B cell (primary cell): ENCODE measurements around the gene NAA60. TPM values are rescaled to one million over a fixed set of nuclear protein-coding genes. Genes with fewer than 3 reads are reported as not detected.

Source experiments
- ATAC-seq: fragments of 200-7000 bp; cut with Tn5 transposase; one replicate; pipeline ENCODE4 v1.10.0; 2021; ENCODE audit warnings: low read depth, mild to moderate bottlenecking, moderate number of reproducible peaks, moderate library complexity
- CTCF ChIA-PET: fragments of 350-600 bp; sonication (Branson Sonifier 250); formaldehyde crosslinking; loops from one replicate; lab custom pipeline; 2021; ENCODE audit warnings: antibody characterized with exemption, inconsistent platforms; lab: Charles Lee
- POLR2A ChIA-PET: fragments of 350-600 bp; sonication (Branson Sonifier 250); formaldehyde crosslinking; loops from one replicate; lab custom pipeline; 2021; ENCODE audit warnings: antibody characterized with exemption; lab: Charles Lee
- DNase-seq: peaks from one replicate; pipeline ENCODE4 v3.0.0; 2013
- H2AFZ ChIP-seq: 2 replicates; pipeline ENCODE4 v1.6.1; 2012; ENCODE audit warnings: mild to moderate bottlenecking, low read depth, low read length; ENCODE audit not compliant: insufficient read depth, poor library complexity, severe bottlenecking
- H3K27ac ChIP-seq, 2 donors: 1 replicate in 1 of 2; 2 replicates in 1 of 2; pipeline ENCODE4 v1.5.1; 2012 to 2013; ENCODE audit warnings: low read length in 2 of 2, mild to moderate bottlenecking in 2 of 2, moderate library complexity in 1 of 2
- H3K27me3 ChIP-seq, 4 experiments: fragments of 200-600 bp in 1 of 4; sonication (generic) in 1 of 4; replicated peaks in 1 of 4; 1 replicate in 2 of 4; 2 replicates in 2 of 4; pipeline versions ENCODE4 v1.6.1 to v1.7.0; 2013 to 2016; ENCODE audit warnings: low read length in 3 of 4, mild to moderate bottlenecking in 2 of 4, mixed read lengths in 1 of 4, moderate library complexity in 1 of 4; ENCODE audit not compliant: insufficient read depth in 4 of 4, control insufficient read depth in 3 of 4; ENCODE audit errors: control extremely low read depth in 1 of 4
- H3K36me3 ChIP-seq, 2 experiments: replicated peaks in 1 of 2; 1 replicate in 1 of 2; 2 replicates in 1 of 2; pipeline versions ENCODE4 v1.6.1 to v1.7.1; 2013; ENCODE audit warnings: low read length in 1 of 2; ENCODE audit not compliant: insufficient read depth in 2 of 2, control insufficient read depth in 1 of 2; ENCODE audit errors: control extremely low read depth in 1 of 2, extremely low read depth in 1 of 2
- H3K4me1 ChIP-seq, 2 donors: fragments of 200-600 bp in 1 of 2; sonication (generic) in 1 of 2; 1 replicate in 1 of 2; 2 replicates in 1 of 2; pipeline versions ENCODE4 v1.5.1 to v1.6.1; 2013 to 2017; ENCODE audit warnings: low read length in 2 of 2; ENCODE audit not compliant: control insufficient read depth in 2 of 2, insufficient read depth in 2 of 2
- H3K4me2 ChIP-seq: replicated peaks from 2 replicates; pipeline ENCODE3; 2012; ENCODE audit warnings: mild to moderate bottlenecking, low read depth, low read length; ENCODE audit not compliant: poor library complexity, severe bottlenecking
- H3K4me3 ChIP-seq, 5 experiments: fragments of 200-600 bp in 1 of 5; sonication (generic) in 1 of 5; 1 replicate in 3 of 5; 2 replicates in 2 of 5; pipeline versions ENCODE4 v1.5.1 to v1.7.0; 2011 to 2016; ENCODE audit warnings: low read length in 4 of 5, mild to moderate bottlenecking in 4 of 5, low read depth in 2 of 5, control low read depth in 1 of 5, moderate library complexity in 1 of 5; ENCODE audit not compliant: insufficient read depth in 1 of 5; ENCODE audit errors: control extremely low read depth in 1 of 5, extremely low read depth in 1 of 5
- H3K79me2 ChIP-seq: fragments of 200-600 bp; sonication (generic); one replicate; pipeline ENCODE4 v1.6.0; 2016; ENCODE audit warnings: low read length; ENCODE audit not compliant: control insufficient read depth, insufficient read depth
- H3K9ac ChIP-seq: fragments of 200-600 bp; sonication (generic); 2 replicates; pipeline ENCODE4 v1.6.1; 2017; ENCODE audit warnings: mild to moderate bottlenecking, low read length, moderate library complexity
- H3K9me3 ChIP-seq, 3 donors: one replicate each; pipeline versions ENCODE4 v1.6.1 to v1.7.1; 2013; ENCODE audit warnings: low read length in 2 of 3; ENCODE audit not compliant: control insufficient read depth in 2 of 3, insufficient read depth in 1 of 3; ENCODE audit errors: control extremely low read depth in 1 of 3
- H4K20me1 ChIP-seq: 2 replicates; pipeline ENCODE4 v1.6.0; 2012; ENCODE audit warnings: mild to moderate bottlenecking, low read length; ENCODE audit not compliant: insufficient read depth, control insufficient read depth, poor library complexity, severe bottlenecking
- H3K27ac Mint-ChIP-seq: one replicate; pipeline ENCODE4 v1.8.0; 2021; ENCODE audit warnings: mixed read lengths
- H3K27me3 Mint-ChIP-seq: one replicate; pipeline ENCODE4 v1.8.0; 2021; ENCODE audit warnings: mixed read lengths
- H3K4me1 Mint-ChIP-seq: one replicate; pipeline ENCODE4 v1.8.0; 2021; ENCODE audit warnings: mixed read lengths
- H3K4me3 Mint-ChIP-seq: one replicate; pipeline ENCODE4 v1.8.0; 2021; ENCODE audit warnings: mixed read lengths
- H3K9me3 Mint-ChIP-seq: one replicate; pipeline ENCODE4 v1.8.0; 2022; ENCODE audit warnings: mixed read lengths; ENCODE audit not compliant: insufficient read depth
- EZH2 ChIP-seq: IDR thresholded peaks from 2 replicates; pipeline ENCODE4 v1.6.1; 2012; ENCODE audit warnings: borderline replicate concordance, low read depth, mild to moderate bottlenecking, moderate library complexity, low read length; ENCODE audit not compliant: insufficient read depth, poor library complexity, severe bottlenecking
- WGBS: methylation state at CpG from one replicate; pipeline ENCODE4 v1.1.5; 2013; ENCODE audit warnings: missing lambda C conversion rate; ENCODE audit not compliant: insufficient coverage; 5-methylcytosine and 5-hydroxymethylcytosine counted together
- intact Hi-C: fragments of 100-400 bp; cut with micrococcal nuclease; formaldehyde crosslinking; loops from one replicate; pipeline ENCODE4 v1.10.0; 2022
- polyA plus RNA-seq: library from polyadenylated mRNA; depleted of rRNA; stranded (reverse); fragments of >200 nt; gene quantifications from 2 replicates; pipeline ENCODE4 v1.2.3, GENCODE V29; 2012
- total RNA-seq, 2 donors: library from RNA; stranded (reverse); fragments of 120-200 nt in 1 of 2; gene quantifications; 1 replicate in 1 of 2; 2 replicates in 1 of 2; pipeline versions ENCODE4 v1.2.3 to v1.2.4, GENCODE V29; 2013 to 2022
- TF ChIP-seq, protein P1 (sequence below): fragments of 200-600 bp; IDR thresholded peaks from one replicate; pipeline ENCODE4 v1.8.0; 2022; ENCODE audit warnings: antibody characterized with exemption, mild to moderate bottlenecking

Gene NAA60
- total and polyA plus RNA-seq, 2 donors (not counting 1 experiment from before 2014, with no cell fraction given) = 50.9 to 54.3 TPM

DNA sequence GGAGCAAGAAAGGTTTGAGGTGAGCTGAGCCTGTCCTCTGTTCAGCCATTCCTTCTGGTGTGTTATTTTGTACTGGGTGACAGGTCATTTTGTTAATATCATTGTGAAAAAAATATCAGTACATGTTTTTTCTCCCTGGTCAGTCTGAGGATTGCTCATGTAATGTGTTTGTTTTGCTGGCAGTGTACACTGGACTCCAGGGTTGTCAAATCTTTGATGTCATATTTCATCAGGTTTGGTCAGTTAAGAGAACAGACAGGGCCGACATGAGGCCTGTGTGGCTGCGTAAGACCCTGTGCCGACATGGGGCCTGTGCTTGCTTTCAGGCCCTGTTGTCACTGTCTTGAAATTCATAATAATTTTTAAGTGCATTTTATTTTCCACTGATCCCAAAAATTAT lies 79.8 kb downstream of the NAA60 start:
- Histone ChIP-seq H3K27me3 (no peaks in the 10 kb centered on the region), H4K20me1 (no peaks in the 10 kb centered on the region), H3K4me2 (no peak overlapping the region), H3K79me2 (no peaks in the 10 kb centered on the region), H2AFZ (no peak overlapping the region), H3K9ac (no peak overlapping the region), H3K4me1 (peaks cover 0 to 5% of the 10 kb centered on the region in 2 donors), H3K4me3 (no peak overlapping the region), H3K9me3 (no peaks in the 10 kb centered on the region), H3K36me3 (peaks cover 0 to 10% of the 10 kb centered on the region in 2 experiments), H3K27ac (no peak overlapping the region)
- POLR2A ChIA-PET = interaction anchor here (0.6 kb wide), 1 partner anchor 23 kb away, joined by 7 read pairs; no protein-coding TSS in a partner anchor
- ATAC-seq (no peak), DNase-seq (no peak)
- Mint-ChIP-seq H3K9me3 (no peaks in the 10 kb centered on the region), H3K27me3 (no peaks in the 10 kb centered on the region), H3K4me1 (peaks cover 10% of the 10 kb centered on the region), H3K4me3 (no peak overlapping the region), H3K27ac (no peak overlapping the region)
- CTCF ChIA-PET = interaction anchor here (0.6 kb wide), 1 partner anchor 915 kb away, joined by 3 read pairs; no protein-coding TSS in a partner anchor
- no CpG with 5 or more reads among the region's 3 CpGs for WGBS
- TF ChIP-seq EZH2 = no peak
- TF ChIP-seq, protein P1, sequence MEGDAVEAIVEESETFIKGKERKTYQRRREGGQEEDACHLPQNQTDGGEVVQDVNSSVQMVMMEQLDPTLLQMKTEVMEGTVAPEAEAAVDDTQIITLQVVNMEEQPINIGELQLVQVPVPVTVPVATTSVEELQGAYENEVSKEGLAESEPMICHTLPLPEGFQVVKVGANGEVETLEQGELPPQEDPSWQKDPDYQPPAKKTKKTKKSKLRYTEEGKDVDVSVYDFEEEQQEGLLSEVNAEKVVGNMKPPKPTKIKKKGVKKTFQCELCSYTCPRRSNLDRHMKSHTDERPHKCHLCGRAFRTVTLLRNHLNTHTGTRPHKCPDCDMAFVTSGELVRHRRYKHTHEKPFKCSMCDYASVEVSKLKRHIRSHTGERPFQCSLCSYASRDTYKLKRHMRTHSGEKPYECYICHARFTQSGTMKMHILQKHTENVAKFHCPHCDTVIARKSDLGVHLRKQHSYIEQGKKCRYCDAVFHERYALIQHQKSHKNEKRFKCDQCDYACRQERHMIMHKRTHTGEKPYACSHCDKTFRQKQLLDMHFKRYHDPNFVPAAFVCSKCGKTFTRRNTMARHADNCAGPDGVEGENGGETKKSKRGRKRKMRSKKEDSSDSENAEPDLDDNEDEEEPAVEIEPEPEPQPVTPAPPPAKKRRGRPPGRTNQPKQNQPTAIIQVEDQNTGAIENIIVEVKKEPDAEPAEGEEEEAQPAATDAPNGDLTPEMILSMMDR = no peak
- intact Hi-C loops = loop anchor here (10.0 kb wide), 2 partner anchors 352 to 1432 kb away; partner anchors contain the start of gene SEC14L5

DNA sequence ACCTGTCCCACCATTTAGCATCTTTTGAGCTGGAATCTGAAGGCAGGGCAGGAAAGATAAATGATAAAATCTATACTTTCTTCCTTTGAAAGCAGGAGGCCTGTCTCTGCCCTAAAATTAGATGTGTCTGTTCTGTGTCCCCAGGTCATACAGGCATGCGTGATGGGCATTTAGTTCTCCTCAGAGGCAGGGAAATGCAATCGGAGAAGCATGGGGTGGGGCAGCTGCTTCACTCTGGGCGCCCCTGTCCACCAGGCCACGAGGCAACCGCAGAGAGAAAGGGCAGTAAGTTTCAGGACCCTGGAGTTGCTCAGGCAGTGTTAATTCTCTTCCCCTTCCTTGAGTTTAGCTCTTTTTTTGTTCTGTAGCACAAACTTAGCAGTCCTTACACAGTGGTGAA lies 82.5 kb downstream of the NAA60 start:
- H3K27ac ChIP-seq = no peak overlapping the region
- no peak overlapping the region for H3K9ac ChIP-seq
- H3K36me3 ChIP-seq = peaks cover 0 to 16% of the 10 kb centered on the region in 2 experiments
- POLR2A ChIA-PET = no interaction called here
- intact Hi-C loops = loop anchor here (10.0 kb wide), 2 partner anchors 349 to 1429 kb away; partner anchors contain the start of gene SEC14L5
- 100% methylated on average over 2 of the region's 5 CpGs for WGBS
- Mint-ChIP-seq H3K27ac (no peak overlapping the region), H3K9me3 (no peaks in the 10 kb centered on the region), H3K4me3 (no peak overlapping the region), H3K4me1 (peaks cover 11% of the 10 kb centered on the region), H3K27me3 (no peaks in the 10 kb centered on the region)
- no peak overlapping the region for H3K4me3 ChIP-seq
- H3K9me3 ChIP-seq = no peaks in the 10 kb centered on the region
- no peak overlapping the region for H2AFZ ChIP-seq
- CTCF ChIA-PET = interaction anchor here (1.5 to 2.4 kb wide), 3 partner anchors 13 to 129 kb away, joined by 5 to 9 read pairs (median 8); partner anchors contain the start of gene DNASE1
- no peak overlapping the region for H3K4me2 ChIP-seq
- H4K20me1 ChIP-seq = no peaks in the 10 kb centered on the region
- H3K79me2 ChIP-seq = no peaks in the 10 kb centered on the region
- TF ChIP-seq EZH2 = no peak
- TF ChIP-seq, protein P1 = no peak
- ATAC-seq = no peak
- H3K4me1 ChIP-seq = peaks cover 0 to 5% of the 10 kb centered on the region in 2 donors
- H3K27me3 ChIP-seq = no peaks in the 10 kb centered on the region
- DNase-seq = no peak
